B cell (primary cell): Measurements from ENCODE around the gene ELK3. TPM values are rescaled to one million over a fixed set of nuclear protein-coding genes. Genes with fewer than 3 reads are reported as not detected.

ENCODE experiments used
- ATAC-seq: fragments of 200-7000 bp; cut with Tn5 transposase; one replicate; pipeline ENCODE4 v1.10.0; 2021; ENCODE audit warnings: low read depth, mild to moderate bottlenecking, moderate number of reproducible peaks, moderate library complexity
- CTCF ChIA-PET: fragments of 350-600 bp; sonication (Branson Sonifier 250); formaldehyde crosslinking; loops from one replicate; lab custom pipeline; 2021; ENCODE audit warnings: antibody characterized with exemption, inconsistent platforms; lab: Charles Lee
- POLR2A ChIA-PET: fragments of 350-600 bp; sonication (Branson Sonifier 250); formaldehyde crosslinking; loops from one replicate; lab custom pipeline; 2021; ENCODE audit warnings: antibody characterized with exemption; lab: Charles Lee
- DNase-seq: peaks from one replicate; pipeline ENCODE4 v3.0.0; 2013
- H2AFZ ChIP-seq: 2 replicates; pipeline ENCODE4 v1.6.1; 2012; ENCODE audit warnings: mild to moderate bottlenecking, low read depth, low read length; ENCODE audit not compliant: insufficient read depth, poor library complexity, severe bottlenecking
- H3K27ac ChIP-seq, 2 donors: 1 replicate in 1 of 2; 2 replicates in 1 of 2; pipeline ENCODE4 v1.5.1; 2012 to 2013; ENCODE audit warnings: low read length in 2 of 2, mild to moderate bottlenecking in 2 of 2, moderate library complexity in 1 of 2
- H3K27me3 ChIP-seq, 4 experiments: fragments of 200-600 bp in 1 of 4; sonication (generic) in 1 of 4; replicated peaks in 1 of 4; 1 replicate in 2 of 4; 2 replicates in 2 of 4; pipeline versions ENCODE4 v1.6.1 to v1.7.0; 2013 to 2016; ENCODE audit warnings: low read length in 3 of 4, mild to moderate bottlenecking in 2 of 4, mixed read lengths in 1 of 4, moderate library complexity in 1 of 4; ENCODE audit not compliant: insufficient read depth in 4 of 4, control insufficient read depth in 3 of 4; ENCODE audit errors: control extremely low read depth in 1 of 4
- H3K36me3 ChIP-seq, 2 experiments: replicated peaks in 1 of 2; 1 replicate in 1 of 2; 2 replicates in 1 of 2; pipeline versions ENCODE4 v1.6.1 to v1.7.1; 2013; ENCODE audit warnings: low read length in 1 of 2; ENCODE audit not compliant: insufficient read depth in 2 of 2, control insufficient read depth in 1 of 2; ENCODE audit errors: control extremely low read depth in 1 of 2, extremely low read depth in 1 of 2
- H3K4me1 ChIP-seq, 2 donors: fragments of 200-600 bp in 1 of 2; sonication (generic) in 1 of 2; 1 replicate in 1 of 2; 2 replicates in 1 of 2; pipeline versions ENCODE4 v1.5.1 to v1.6.1; 2013 to 2017; ENCODE audit warnings: low read length in 2 of 2; ENCODE audit not compliant: control insufficient read depth in 2 of 2, insufficient read depth in 2 of 2
- H3K4me2 ChIP-seq: replicated peaks from 2 replicates; pipeline ENCODE3; 2012; ENCODE audit warnings: mild to moderate bottlenecking, low read depth, low read length; ENCODE audit not compliant: poor library complexity, severe bottlenecking
- H3K4me3 ChIP-seq, 5 experiments: fragments of 200-600 bp in 1 of 5; sonication (generic) in 1 of 5; 1 replicate in 3 of 5; 2 replicates in 2 of 5; pipeline versions ENCODE4 v1.5.1 to v1.7.0; 2011 to 2016; ENCODE audit warnings: low read length in 4 of 5, mild to moderate bottlenecking in 4 of 5, low read depth in 2 of 5, control low read depth in 1 of 5, moderate library complexity in 1 of 5; ENCODE audit not compliant: insufficient read depth in 1 of 5; ENCODE audit errors: control extremely low read depth in 1 of 5, extremely low read depth in 1 of 5
- H3K79me2 ChIP-seq: fragments of 200-600 bp; sonication (generic); one replicate; pipeline ENCODE4 v1.6.0; 2016; ENCODE audit warnings: low read length; ENCODE audit not compliant: control insufficient read depth, insufficient read depth
- H3K9ac ChIP-seq: fragments of 200-600 bp; sonication (generic); 2 replicates; pipeline ENCODE4 v1.6.1; 2017; ENCODE audit warnings: mild to moderate bottlenecking, low read length, moderate library complexity
- H3K9me3 ChIP-seq, 3 donors: one replicate each; pipeline versions ENCODE4 v1.6.1 to v1.7.1; 2013; ENCODE audit warnings: low read length in 2 of 3; ENCODE audit not compliant: control insufficient read depth in 2 of 3, insufficient read depth in 1 of 3; ENCODE audit errors: control extremely low read depth in 1 of 3
- H4K20me1 ChIP-seq: 2 replicates; pipeline ENCODE4 v1.6.0; 2012; ENCODE audit warnings: mild to moderate bottlenecking, low read length; ENCODE audit not compliant: insufficient read depth, control insufficient read depth, poor library complexity, severe bottlenecking
- H3K27ac Mint-ChIP-seq: one replicate; pipeline ENCODE4 v1.8.0; 2021; ENCODE audit warnings: mixed read lengths
- H3K27me3 Mint-ChIP-seq: one replicate; pipeline ENCODE4 v1.8.0; 2021; ENCODE audit warnings: mixed read lengths
- H3K4me1 Mint-ChIP-seq: one replicate; pipeline ENCODE4 v1.8.0; 2021; ENCODE audit warnings: mixed read lengths
- H3K4me3 Mint-ChIP-seq: one replicate; pipeline ENCODE4 v1.8.0; 2021; ENCODE audit warnings: mixed read lengths
- H3K9me3 Mint-ChIP-seq: one replicate; pipeline ENCODE4 v1.8.0; 2022; ENCODE audit warnings: mixed read lengths; ENCODE audit not compliant: insufficient read depth
- EZH2 ChIP-seq: IDR thresholded peaks from 2 replicates; pipeline ENCODE4 v1.6.1; 2012; ENCODE audit warnings: borderline replicate concordance, low read depth, mild to moderate bottlenecking, moderate library complexity, low read length; ENCODE audit not compliant: insufficient read depth, poor library complexity, severe bottlenecking
- WGBS: methylation state at CpG from one replicate; pipeline ENCODE4 v1.1.5; 2013; ENCODE audit warnings: missing lambda C conversion rate; ENCODE audit not compliant: insufficient coverage; 5-methylcytosine and 5-hydroxymethylcytosine counted together
- intact Hi-C: fragments of 100-400 bp; cut with micrococcal nuclease; formaldehyde crosslinking; loops from one replicate; pipeline ENCODE4 v1.10.0; 2022
- polyA plus RNA-seq: library from polyadenylated mRNA; depleted of rRNA; stranded (reverse); fragments of >200 nt; gene quantifications from 2 replicates; pipeline ENCODE4 v1.2.3, GENCODE V29; 2012
- total RNA-seq, 2 donors: library from RNA; stranded (reverse); fragments of 120-200 nt in 1 of 2; gene quantifications; 1 replicate in 1 of 2; 2 replicates in 1 of 2; pipeline versions ENCODE4 v1.2.3 to v1.2.4, GENCODE V29; 2013 to 2022
- TF ChIP-seq, protein P1 (sequence below): fragments of 200-600 bp; IDR thresholded peaks from one replicate; pipeline ENCODE4 v1.8.0; 2022; ENCODE audit warnings: antibody characterized with exemption, mild to moderate bottlenecking

Gene ELK3
- total and polyA plus RNA-seq, 2 donors (not counting 1 experiment from before 2014, with no cell fraction given) = 10.5 to 87.1 TPM

DNA sequence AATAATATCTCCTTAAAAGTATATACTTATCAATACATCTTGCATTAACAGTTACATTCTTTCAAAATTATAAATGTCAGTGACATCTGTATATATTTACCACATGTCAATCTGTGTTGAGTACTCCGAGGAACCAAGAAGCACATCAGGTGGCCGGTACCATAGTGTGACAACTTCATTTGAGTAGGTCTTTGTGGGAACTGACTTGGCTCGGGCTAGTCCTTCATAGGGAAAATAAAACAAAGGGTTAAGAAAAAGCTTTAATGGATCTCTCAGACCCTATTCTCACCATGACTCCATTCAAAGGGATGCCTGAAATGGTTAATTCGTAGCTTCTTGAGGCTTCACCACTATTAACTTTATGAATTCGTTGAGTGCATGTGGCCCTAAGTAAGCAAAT, 94.9 kb downstream of the ELK3 start:
- no peak for ATAC-seq
- 100% methylated on average over 1 of the region's 5 CpGs for WGBS
- Mint-ChIP-seq H3K27ac (no peak overlapping the region), H3K4me1 (peaks cover 3% of the 10 kb centered on the region), H3K27me3 (no peaks in the 10 kb centered on the region), H3K4me3 (no peak overlapping the region), H3K9me3 (no peaks in the 10 kb centered on the region)
- DNase-seq = no peak
- H3K4me3 ChIP-seq = no peak overlapping the region
- peaks cover 8% of the 10 kb centered on the region for H3K79me2 ChIP-seq
- H4K20me1 ChIP-seq = no peaks in the 10 kb centered on the region
- no peak overlapping the region for H3K27ac ChIP-seq
- no peak overlapping the region for H2AFZ ChIP-seq
- H3K9me3 ChIP-seq = no peaks in the 10 kb centered on the region
- no peaks in the 10 kb centered on the region for H3K27me3 ChIP-seq
- CTCF ChIA-PET = no interaction called here
- POLR2A ChIA-PET = no interaction called here
- H3K9ac ChIP-seq = no peak overlapping the region
- peaks cover 20 to 63% of the 10 kb centered on the region in 2 experiments for H3K36me3 ChIP-seq
- intact Hi-C loops = no loop called here
- H3K4me1 ChIP-seq = no peaks in the 10 kb centered on the region
- no peak overlapping the region for H3K4me2 ChIP-seq
- no peak for TF ChIP-seq EZH2
- TF ChIP-seq, protein P1, sequence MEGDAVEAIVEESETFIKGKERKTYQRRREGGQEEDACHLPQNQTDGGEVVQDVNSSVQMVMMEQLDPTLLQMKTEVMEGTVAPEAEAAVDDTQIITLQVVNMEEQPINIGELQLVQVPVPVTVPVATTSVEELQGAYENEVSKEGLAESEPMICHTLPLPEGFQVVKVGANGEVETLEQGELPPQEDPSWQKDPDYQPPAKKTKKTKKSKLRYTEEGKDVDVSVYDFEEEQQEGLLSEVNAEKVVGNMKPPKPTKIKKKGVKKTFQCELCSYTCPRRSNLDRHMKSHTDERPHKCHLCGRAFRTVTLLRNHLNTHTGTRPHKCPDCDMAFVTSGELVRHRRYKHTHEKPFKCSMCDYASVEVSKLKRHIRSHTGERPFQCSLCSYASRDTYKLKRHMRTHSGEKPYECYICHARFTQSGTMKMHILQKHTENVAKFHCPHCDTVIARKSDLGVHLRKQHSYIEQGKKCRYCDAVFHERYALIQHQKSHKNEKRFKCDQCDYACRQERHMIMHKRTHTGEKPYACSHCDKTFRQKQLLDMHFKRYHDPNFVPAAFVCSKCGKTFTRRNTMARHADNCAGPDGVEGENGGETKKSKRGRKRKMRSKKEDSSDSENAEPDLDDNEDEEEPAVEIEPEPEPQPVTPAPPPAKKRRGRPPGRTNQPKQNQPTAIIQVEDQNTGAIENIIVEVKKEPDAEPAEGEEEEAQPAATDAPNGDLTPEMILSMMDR = no peak

DNA sequence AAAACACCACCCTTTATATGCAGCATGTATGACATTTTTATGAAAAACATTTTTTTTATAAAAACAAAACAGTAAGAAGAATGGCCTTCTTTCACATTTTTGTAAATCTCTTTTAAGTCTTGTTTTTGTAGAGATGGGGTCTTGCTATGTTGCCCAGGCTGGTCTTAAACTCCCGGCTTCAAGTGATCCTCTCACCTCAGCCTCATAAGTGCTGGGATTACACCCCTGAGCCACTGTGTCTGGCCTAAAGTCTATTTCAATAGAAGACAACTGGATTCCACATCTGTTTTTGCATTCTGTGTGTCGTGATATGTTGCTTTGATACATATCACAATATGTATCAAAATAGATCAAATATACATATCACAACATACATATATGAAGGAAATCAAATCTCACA, 98.9 kb downstream of the ELK3 start:
- intact Hi-C loops = no loop called here
- no peak overlapping the region for H3K27ac Mint-ChIP-seq
- CTCF ChIA-PET = interaction anchor here (1.0 to 1.6 kb wide), 2 partner anchors 91 to 375 kb away, joined by 3 read pairs; no protein-coding TSS in a partner anchor

More for the DNA sequence above, 98.9 kb downstream of the ELK3 start:
- H4K20me1 ChIP-seq = no peaks in the 10 kb centered on the region
- H3K4me3 ChIP-seq = no peak overlapping the region
- H3K36me3 ChIP-seq = peaks cover 12 to 42% of the 10 kb centered on the region in 2 experiments
- Mint-ChIP-seq H3K9me3 (no peaks in the 10 kb centered on the region), H3K4me3 (no peak overlapping the region), H3K27me3 (no peaks in the 10 kb centered on the region), H3K4me1 (peaks cover 6% of the 10 kb centered on the region)
- no peak overlapping the region for H3K4me2 ChIP-seq
- no peak for TF ChIP-seq EZH2
- no peak overlapping the region for H3K9ac ChIP-seq
- H3K9me3 ChIP-seq = no peaks in the 10 kb centered on the region
- POLR2A ChIA-PET = no interaction called here
- ATAC-seq (no peak), DNase-seq (no peak)
- H3K27me3 ChIP-seq = no peaks in the 10 kb centered on the region
- H3K27ac ChIP-seq = no peak overlapping the region
- no CpG with 5 or more reads among the region's 2 CpGs for WGBS
- no peaks in the 10 kb centered on the region for H3K4me1 ChIP-seq
- H2AFZ ChIP-seq = no peak overlapping the region
- H3K79me2 ChIP-seq = peaks cover 8% of the 10 kb centered on the region
